ENCODE data around the gene SNX25.

Gene SNX25

DNA sequence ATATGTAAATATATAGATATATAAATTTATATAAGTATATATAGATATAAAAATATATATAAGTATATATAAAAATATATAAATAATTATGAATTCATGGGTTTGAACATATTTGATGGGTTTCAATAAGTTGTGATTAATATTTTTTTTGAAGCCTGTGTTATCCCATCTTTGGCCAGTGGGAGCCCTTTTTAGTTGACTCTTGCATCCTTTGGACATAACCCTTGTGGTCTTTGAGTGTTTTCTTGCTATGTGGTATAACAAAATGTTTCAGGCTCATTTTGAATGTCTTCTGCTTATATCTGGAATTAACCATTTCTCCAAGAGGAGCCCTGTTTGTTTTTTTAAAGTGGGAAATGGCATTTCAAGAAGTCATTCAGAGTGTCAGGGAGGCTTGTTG, 15.2 kb downstream of the SNX25 start:
- no peak for TF ChIP-seq SNAI2 (CRISPR knock-in tag; IDR thresholded peaks at IDR 0.05)
- no peak for TF ChIP-seq PPARA (CRISPR knock-in tag; IDR thresholded peaks at IDR 0.05; ENCODE audit: borderline replicate concordance)
- no peak for TF ChIP-seq GLIS3 (CRISPR knock-in tag; IDR thresholded peaks at IDR 0.05)
- TF ChIP-seq OSR1 (CRISPR knock-in tag; IDR thresholded peaks at IDR 0.05) = no peak
- TF ChIP-seq, protein P1, sequence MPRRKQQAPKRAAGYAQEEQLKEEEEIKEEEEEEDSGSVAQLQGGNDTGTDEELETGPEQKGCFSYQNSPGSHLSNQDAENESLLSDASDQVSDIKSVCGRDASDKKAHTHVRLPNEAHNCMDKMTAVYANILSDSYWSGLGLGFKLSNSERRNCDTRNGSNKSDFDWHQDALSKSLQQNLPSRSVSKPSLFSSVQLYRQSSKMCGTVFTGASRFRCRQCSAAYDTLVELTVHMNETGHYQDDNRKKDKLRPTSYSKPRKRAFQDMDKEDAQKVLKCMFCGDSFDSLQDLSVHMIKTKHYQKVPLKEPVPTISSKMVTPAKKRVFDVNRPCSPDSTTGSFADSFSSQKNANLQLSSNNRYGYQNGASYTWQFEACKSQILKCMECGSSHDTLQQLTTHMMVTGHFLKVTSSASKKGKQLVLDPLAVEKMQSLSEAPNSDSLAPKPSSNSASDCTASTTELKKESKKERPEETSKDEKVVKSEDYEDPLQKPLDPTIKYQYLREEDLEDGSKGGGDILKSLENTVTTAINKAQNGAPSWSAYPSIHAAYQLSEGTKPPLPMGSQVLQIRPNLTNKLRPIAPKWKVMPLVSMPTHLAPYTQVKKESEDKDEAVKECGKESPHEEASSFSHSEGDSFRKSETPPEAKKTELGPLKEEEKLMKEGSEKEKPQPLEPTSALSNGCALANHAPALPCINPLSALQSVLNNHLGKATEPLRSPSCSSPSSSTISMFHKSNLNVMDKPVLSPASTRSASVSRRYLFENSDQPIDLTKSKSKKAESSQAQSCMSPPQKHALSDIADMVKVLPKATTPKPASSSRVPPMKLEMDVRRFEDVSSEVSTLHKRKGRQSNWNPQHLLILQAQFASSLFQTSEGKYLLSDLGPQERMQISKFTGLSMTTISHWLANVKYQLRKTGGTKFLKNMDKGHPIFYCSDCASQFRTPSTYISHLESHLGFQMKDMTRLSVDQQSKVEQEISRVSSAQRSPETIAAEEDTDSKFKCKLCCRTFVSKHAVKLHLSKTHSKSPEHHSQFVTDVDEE (CRISPR knock-in tag; IDR thresholded peaks at IDR 0.05) = no peak
- no peak for TF ChIP-seq TOX (CRISPR knock-in tag; IDR thresholded peaks at IDR 0.05; ENCODE audit: borderline replicate concordance)
- TF ChIP-seq ZNF565 (CRISPR knock-in tag; conservative IDR thresholded peaks at IDR 0.05; ENCODE audit: low read depth) = no peak
- TF ChIP-seq ARNTL (CRISPR knock-in tag; IDR thresholded peaks at IDR 0.05; ENCODE audit: borderline replicate concordance, low read depth) = no peak
- no peak for ATAC-seq

DNA sequence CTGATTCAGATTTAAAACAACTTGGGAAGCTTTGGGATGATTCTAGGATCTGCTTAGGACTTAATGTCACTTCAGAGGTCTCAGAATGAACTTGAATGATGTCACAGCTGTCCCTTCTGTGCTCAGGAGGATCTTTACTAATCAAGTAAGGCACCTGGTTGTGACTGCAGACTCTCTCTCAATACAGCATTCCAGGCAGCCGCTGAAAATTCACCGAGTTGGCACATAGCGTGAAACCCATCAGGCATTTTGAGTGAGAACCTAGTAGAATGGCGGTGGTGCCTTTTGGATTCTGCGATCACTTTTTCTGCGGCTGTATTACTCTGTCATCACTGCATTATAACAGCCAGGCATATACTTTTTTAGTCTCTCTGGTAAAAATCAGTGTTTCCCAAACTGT, 16.5 kb downstream of the SNX25 start:
- TF ChIP-seq TOX (CRISPR knock-in tag; IDR thresholded peaks at IDR 0.05; ENCODE audit: borderline replicate concordance) = no peak
- no peak for TF ChIP-seq ARNTL (CRISPR knock-in tag; IDR thresholded peaks at IDR 0.05; ENCODE audit: borderline replicate concordance, low read depth)
- TF ChIP-seq ZC3H10 (CRISPR knock-in tag; IDR thresholded peaks at IDR 0.05) = no peak
- TF ChIP-seq ZFP3 (CRISPR knock-in tag; IDR thresholded peaks at IDR 0.05) = no peak
- TF ChIP-seq PPARA (CRISPR knock-in tag; IDR thresholded peaks at IDR 0.05; ENCODE audit: borderline replicate concordance) = no peak
- TF ChIP-seq, protein P1 (CRISPR knock-in tag; IDR thresholded peaks at IDR 0.05) = no peak
- TF ChIP-seq, protein P2, sequence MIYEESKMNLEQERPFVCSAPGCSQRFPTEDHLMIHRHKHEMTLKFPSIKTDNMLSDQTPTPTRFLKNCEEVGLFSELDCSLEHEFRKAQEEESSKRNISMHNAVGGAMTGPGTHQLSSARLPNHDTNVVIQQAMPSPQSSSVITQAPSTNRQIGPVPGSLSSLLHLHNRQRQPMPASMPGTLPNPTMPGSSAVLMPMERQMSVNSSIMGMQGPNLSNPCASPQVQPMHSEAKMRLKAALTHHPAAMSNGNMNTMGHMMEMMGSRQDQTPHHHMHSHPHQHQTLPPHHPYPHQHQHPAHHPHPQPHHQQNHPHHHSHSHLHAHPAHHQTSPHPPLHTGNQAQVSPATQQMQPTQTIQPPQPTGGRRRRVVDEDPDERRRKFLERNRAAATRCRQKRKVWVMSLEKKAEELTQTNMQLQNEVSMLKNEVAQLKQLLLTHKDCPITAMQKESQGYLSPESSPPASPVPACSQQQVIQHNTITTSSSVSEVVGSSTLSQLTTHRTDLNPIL (CRISPR knock-in tag; IDR thresholded peaks at IDR 0.05; ENCODE audit: low read depth) = no peak
- TF ChIP-seq ISL1 (CRISPR knock-in tag; IDR thresholded peaks at IDR 0.05) = no peak
- TF ChIP-seq ZNF565 (CRISPR knock-in tag; conservative IDR thresholded peaks at IDR 0.05; ENCODE audit: low read depth) = no peak
- TF ChIP-seq, protein P3, sequence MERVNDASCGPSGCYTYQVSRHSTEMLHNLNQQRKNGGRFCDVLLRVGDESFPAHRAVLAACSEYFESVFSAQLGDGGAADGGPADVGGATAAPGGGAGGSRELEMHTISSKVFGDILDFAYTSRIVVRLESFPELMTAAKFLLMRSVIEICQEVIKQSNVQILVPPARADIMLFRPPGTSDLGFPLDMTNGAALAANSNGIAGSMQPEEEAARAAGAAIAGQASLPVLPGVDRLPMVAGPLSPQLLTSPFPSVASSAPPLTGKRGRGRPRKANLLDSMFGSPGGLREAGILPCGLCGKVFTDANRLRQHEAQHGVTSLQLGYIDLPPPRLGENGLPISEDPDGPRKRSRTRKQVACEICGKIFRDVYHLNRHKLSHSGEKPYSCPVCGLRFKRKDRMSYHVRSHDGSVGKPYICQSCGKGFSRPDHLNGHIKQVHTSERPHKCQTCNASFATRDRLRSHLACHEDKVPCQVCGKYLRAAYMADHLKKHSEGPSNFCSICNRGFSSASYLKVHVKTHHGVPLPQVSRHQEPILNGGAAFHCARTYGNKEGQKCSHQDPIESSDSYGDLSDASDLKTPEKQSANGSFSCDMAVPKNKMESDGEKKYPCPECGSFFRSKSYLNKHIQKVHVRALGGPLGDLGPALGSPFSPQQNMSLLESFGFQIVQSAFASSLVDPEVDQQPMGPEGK (CRISPR knock-in tag; IDR thresholded peaks at IDR 0.05; ENCODE audit: borderline replicate concordance) = no peak
- TF ChIP-seq, protein P4, sequence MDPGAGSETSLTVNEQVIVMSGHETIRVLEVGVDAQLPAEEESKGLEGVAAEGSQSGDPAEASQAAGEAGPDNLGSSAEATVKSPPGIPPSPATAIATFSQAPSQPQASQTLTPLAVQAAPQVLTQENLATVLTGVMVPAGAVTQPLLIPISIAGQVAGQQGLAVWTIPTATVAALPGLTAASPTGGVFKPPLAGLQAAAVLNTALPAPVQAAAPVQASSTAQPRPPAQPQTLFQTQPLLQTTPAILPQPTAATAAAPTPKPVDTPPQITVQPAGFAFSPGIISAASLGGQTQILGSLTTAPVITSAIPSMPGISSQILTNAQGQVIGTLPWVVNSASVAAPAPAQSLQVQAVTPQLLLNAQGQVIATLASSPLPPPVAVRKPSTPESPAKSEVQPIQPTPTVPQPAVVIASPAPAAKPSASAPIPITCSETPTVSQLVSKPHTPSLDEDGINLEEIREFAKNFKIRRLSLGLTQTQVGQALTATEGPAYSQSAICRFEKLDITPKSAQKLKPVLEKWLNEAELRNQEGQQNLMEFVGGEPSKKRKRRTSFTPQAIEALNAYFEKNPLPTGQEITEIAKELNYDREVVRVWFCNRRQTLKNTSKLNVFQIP (CRISPR knock-in tag; IDR thresholded peaks at IDR 0.05; ENCODE audit: borderline replicate concordance, low read depth) = no peak
- TF ChIP-seq, protein P5, sequence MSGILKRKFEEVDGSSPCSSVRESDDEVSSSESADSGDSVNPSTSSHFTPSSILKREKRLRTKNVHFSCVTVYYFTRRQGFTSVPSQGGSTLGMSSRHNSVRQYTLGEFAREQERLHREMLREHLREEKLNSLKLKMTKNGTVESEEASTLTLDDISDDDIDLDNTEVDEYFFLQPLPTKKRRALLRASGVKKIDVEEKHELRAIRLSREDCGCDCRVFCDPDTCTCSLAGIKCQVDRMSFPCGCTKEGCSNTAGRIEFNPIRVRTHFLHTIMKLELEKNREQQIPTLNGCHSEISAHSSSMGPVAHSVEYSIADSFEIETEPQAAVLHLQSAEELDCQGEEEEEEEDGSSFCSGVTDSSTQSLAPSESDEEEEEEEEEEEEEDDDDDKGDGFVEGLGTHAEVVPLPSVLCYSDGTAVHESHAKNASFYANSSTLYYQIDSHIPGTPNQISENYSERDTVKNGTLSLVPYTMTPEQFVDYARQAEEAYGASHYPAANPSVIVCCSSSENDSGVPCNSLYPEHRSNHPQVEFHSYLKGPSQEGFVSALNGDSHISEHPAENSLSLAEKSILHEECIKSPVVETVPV (CRISPR knock-in tag; IDR thresholded peaks at IDR 0.05) = no peak
- no peak for TF ChIP-seq SNAI2 (CRISPR knock-in tag; IDR thresholded peaks at IDR 0.05)
- no peak for TF ChIP-seq BACH2 (CRISPR knock-in tag; IDR thresholded peaks at IDR 0.05; ENCODE audit: borderline replicate concordance)
- no peak for TF ChIP-seq OSR1 (CRISPR knock-in tag; IDR thresholded peaks at IDR 0.05)
- TF ChIP-seq ESRRG (CRISPR knock-in tag; IDR thresholded peaks at IDR 0.05) = no peak
- no peak for TF ChIP-seq GLIS3 (CRISPR knock-in tag; IDR thresholded peaks at IDR 0.05)
- no peak for TF ChIP-seq ZNF8 (CRISPR knock-in tag; IDR thresholded peaks at IDR 0.05)
- no peak for ATAC-seq
